NCI-H2227 (cell line): ENCODE results near the gene RAPH1.
A peak's percentile ranks its signal among the peaks of the same experiment; 100 is the strongest.
"Not testable (repeated sequence)": the region's sequence is repeated elsewhere in the genome, so short reads cannot be mapped to it uniquely, and the experiment has no call there.

Experiments used
- DNase-seq: peaks from one replicate; lab custom pipeline; 2025; ENCODE audit not compliant: unreplicated experiment; lab: John Stamatoyannopoulos, UW

The RAPH1 gene

DNA sequence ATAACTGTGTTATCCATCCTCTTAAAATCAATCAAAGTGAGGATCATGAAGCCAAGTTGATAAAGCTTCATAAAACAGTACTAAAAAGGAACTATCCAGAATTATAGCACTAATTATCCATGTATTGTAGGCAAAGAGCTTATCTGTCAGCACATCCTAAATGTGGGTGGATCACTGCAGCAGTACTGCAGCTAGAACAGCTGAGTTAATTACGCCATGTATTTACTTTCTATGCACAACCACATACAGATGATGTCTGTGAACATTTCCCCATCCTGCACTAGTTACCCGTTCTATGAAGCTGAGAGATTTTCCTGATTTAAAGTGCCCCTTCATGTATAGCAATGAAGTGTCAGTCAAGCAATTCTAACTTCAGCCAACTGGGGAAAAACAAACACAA, 96.6 kb downstream of the RAPH1 start:
- no peak for DNase-seq

DNA sequence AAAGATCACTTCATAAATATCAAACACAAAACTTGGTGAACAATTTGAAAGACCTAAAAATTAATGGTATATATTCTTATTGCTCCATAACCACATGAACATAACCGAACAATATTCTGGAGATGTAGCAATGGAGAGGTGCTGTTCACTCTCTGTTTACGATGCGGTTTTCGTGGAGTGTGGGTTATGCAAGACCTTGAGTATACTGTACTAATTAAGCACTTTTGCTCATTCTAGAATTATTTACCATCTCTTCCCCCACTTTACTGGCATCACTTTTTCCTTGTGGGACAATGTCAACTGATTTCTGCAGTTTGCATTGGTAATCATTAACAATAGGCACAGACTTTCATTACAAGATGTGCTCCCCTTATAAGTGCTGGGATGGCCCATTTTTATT, 97.6 kb downstream of the RAPH1 start:
- no peak for DNase-seq

DNA sequence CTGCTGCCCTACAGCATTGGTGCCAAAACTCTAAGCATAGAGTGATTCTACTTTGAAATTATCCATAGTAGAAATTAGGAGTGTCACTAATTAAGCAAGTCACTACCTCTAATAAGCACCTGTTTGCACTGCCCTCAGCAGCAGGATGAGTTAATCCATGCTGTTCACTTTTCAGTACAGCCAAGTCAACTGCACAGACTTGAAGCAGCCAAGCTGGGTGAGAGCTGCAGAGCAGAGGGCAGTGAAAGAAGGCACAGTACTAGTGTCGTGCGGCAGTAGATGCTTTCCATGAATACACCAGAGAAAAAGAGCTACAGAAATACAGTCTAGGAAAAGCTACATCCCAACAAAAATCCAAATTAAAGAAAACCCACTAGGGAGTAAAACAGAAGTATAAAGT, 98.6 kb downstream of the RAPH1 start:
- no peak for DNase-seq

DNA sequence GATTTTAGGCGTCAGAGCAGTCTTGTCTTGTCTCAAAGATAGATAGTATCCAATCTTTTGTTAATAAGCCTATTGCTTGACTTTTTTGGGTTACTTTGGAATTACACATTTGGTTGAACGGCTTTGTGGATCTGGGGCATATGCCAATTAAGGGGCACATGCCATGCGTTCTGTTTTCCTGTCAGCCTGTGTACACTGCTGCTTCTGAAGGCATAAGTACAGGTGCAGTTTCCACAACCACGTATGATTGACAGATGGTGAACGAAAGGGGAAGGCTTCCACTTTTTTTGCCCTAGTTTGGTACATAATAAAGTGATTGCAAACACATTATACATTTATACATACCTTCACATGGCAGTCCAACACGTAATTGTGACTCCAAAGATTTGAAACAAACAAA, 102.3 kb downstream of the RAPH1 start:
- DNase-seq = no peak

DNA sequence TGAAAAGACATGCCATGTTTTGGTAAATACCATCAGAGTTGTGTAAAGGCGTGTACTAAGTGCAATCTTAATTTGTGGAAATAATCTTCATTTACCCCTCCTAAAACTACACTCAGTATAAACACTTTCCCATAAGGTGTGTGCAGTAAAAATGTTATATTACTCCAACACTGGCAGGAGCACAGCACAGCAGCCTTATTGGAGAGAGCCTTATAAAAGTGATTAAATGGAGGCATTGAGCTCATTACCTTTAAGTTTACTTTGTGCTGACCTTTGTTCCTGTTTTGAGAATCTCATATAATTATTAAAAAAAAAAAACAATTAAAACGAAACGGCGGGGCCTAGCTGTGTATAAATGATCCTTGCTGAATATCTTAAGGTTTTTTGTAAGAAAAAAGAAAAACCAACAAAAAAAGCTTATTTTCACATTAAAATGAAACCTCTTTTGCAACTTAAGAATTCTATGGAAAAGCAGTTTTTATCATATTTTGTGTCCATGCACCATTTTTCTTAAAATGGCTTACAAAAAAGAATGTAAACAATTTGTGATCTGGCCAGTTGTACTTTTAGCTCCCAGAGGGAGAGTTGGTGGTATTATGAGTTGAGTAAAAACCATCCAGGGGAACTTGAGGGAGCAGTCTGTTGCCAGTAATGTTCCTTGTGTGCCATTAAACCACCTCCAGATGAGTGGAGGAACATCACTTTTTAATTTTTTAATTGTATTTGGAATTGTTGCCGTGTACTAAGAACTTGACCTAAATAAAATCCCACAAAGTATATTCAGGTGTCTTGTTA, 103.5 kb downstream of the RAPH1 start:
- no peak for DNase-seq

DNA sequence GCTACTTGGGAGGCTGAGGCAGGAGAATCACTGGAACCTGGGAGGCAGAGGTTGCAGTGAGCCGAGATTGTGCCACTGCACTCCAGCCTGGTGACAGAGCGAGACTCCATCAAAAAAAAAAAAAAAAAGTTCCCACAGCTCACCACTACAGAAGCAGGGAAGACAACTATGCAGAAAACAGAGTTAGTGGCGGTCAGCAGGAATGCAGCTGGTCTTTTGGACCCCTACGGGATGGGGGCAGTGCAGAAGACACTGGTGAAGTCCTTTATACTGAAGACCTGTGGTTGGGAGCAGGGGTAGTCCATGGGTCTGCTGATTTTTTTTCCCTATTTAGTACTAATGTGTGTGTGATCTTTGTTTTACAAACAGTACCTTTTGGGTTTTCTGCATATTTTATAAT, 105.5 kb downstream of the RAPH1 start:
- not testable (repeated sequence) for DNase-seq

DNA sequence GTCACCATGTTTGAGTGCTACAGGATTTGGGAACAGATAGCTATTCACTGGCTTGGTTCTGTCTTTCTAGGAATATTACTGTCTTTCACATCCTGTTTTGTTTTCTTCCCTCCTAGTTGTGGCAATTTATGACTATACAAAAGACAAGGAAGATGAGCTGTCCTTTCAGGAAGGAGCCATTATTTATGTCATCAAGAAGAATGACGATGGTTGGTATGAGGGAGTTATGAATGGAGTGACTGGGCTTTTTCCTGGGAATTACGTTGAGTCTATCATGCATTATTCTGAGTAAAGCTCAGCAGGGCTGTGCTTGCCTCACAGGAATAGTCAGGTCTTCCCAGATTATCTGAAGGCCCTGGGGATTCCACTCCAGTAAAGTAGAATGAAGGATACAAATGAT, 108.0 kb downstream of the RAPH1 start:
- DNase-seq = no peak

DNA sequence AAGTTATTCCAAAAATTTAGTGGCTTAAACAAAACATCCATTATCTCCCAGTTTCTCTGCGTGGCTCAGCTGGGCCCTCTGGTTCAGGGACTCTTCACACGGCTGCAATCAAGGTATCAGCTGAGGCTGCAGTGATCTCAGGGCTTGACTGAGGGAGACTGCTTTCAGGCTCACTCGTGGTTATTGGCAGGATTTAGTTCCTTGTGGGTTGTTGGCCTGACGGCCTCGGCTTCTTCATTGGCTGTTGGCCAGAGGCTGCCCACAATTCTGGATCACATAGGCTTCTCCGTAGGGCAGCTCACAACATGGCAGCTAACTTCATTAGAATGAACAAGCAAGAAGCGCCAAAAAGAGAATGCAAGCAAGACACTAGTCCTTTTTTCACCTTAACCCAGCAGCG, 116.8 kb downstream of the RAPH1 start:
- DNase-seq = no peak

DNA sequence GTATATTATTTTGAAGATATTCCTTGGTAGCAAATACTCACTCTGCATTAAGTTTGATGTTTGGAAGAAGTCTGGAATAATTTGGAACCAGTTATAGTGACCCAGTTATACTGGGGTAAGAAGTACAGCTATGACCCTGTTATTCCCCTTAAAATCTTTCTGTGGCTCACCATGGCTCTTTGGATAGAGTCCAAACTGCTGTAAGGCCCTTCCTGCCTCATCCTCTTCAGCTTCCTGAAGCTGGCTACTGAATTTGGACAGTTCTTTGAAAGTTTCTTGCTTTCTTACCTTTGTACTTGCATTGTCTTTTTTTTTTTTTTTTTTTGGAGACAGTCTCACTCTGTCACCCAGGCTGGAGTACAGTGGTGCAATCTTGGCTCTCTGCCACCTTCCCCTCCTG, 121.3 kb downstream of the RAPH1 start:
- DNase-seq = no peak

DNA sequence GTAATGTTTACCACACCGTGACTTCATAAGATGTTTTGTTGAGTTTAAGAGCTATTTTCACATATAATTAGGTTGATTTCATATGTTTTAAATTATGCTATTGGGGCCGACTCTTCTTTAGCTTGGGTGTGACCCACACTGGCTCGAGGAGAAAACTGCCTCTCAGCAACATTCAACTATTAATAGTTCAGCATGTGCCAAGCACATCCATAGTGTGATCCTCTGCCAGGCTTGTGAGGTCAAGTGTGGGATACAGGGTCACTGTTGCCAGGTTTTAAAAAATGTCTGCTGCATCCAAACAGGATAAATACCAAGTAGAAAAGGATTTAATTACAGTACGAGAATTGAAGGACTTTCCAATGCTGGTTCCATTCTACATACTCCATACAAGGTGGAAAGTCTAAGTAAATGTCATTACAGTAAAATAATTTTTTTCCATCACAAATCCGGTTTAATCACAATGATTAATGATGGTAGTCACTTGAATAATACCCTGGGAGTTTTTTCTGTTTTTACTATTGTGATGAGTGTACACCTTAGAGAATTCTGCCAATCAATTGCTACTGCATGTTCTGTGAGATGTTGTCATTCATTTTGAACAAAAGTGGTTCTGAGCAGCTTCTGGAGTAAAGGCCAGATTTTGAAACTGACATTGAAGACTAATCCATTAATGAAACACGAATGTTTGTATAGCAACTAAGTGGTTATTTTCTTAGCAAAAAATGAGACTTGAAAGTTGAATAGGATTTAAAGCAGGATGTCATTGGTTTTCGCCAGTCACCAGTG, 122.4 kb downstream of the RAPH1 start:
- DNase-seq = no peak

DNA sequence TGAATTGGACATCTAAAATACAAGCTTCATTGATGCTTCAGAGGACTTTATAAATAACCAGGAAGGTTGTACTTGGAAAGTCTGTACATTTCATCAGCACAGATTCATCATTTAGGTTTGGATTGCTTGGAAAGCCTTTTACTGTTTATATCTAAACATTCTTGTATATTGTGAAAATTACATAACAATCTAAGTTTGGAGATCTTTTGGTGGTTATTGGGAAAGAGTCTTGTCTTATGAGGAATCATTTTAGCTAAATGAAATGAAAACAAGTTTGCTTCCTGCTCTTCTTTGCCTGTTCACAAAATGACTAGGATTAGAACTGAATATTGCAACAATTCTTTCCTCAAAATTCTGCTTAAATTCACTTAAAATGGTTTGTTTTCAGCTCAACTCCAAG, 127.6 kb downstream of the RAPH1 start:
- no peak for DNase-seq

DNA sequence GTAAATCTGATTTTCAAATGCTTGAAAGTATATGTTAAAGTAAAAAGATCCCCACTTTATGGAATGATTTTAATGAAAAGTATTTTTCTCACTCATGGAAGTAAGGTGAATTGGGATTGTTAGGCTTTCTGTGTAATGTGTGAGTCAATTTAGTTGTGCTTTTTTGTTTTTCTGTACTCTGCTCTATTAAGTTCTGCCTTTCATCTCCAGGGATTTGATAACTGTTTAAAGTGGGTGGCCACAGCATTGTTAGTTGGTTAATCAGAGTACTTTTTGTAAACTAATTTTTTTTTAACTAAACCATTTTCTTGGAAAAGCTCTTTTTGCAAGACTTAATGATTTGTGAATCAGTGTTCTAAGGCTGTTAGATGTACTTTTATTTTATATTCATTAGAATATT, 130.1 kb downstream of the RAPH1 start:
- no peak for DNase-seq

DNA sequence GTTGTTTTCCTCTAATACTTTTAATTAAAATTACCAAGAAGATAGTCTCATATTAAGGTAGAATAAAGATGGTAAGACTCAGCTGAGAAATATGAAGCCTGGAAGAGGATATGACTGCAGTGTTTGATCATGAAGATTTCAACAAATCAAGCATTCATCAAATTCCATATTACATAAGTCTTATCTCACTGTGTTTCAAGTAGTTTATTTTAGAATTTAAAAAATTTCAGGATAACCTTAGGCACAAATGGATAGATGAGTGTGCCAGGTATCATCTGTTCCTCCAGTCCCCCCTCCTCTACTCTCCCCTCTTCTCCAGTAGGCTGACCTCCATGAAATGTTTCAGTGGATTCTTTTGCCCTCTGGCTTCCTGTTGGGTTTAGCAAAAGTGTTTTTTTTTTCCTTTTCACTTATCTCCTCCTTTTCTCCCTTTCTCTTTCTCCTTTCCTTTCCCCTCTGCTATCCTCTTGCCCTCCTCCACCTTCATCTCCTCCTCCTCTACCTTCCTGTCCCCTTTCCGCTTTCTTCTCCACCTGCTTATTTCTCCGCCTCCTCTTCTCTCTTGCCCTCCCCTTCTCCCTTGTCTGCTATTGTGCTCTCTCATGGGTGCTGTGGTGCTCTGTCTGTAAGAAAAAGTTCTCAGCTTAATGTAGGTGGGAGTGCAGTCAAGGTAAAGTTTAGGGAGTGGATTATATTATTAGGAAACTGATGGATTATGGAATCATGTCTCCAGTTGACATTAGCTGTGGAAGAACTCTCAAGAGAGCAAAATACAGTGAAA, 134.1 kb downstream of the RAPH1 start:
- DNase-seq = no peak

DNA sequence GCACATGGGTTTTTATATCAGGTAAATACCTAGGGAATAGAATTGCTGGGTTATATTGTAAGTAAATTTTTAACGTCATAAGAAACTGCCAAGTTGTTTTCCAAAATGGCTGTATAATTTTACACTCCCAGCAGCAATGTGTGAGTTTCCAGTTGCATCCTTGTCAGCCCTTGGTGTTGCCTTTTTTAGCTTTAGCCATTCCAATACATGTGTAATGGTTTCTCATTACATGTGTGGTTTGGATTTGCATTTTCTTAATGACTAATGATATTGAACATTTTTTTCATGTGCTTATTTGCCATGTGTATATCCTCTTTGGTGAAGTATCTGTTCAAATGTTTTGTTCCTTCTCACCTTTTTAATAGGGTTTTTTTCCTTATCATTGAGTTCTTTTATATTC, 136.1 kb downstream of the RAPH1 start:
- no peak for DNase-seq

DNA sequence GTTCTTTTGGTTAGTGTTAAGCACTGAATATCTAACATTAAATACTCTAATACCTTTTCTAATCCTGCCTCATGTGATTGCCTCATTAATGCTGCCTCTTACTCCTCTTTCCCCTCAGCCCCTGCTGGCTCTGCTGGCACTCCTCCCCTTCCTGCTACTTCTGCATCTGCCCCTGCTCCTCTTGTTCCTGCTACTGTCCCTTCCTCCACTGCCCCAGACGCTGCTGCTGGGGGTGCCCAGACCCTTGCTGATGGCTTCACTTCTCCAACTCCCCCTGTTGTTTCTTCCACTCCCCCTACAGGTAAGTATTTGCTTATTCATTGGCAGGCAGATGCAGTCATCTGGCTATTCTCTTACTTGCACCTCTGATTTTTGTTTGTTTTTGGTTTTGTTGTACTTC, 138.4 kb downstream of the RAPH1 start:
- DNase-seq = no peak

DNA sequence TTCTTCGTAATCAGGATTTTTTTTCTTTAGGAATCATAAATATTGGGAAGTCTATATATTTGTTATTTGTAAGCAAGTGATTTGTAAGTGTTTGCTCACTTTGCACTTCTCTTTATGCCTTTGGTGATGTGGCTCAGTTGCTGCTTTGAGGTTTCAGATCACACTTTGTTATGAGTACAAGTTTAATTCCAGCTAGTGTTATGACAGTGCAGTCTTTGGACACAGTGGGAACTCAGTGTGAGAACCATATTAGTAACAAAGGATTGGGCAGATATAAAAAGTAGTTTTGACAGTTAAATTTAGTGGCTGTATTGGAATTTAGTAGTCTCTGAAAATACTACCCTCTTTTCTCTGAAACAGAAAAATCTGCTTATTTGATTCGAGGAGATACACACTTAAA, 139.2 kb downstream of the RAPH1 start:
- DNase-seq = no peak

DNA sequence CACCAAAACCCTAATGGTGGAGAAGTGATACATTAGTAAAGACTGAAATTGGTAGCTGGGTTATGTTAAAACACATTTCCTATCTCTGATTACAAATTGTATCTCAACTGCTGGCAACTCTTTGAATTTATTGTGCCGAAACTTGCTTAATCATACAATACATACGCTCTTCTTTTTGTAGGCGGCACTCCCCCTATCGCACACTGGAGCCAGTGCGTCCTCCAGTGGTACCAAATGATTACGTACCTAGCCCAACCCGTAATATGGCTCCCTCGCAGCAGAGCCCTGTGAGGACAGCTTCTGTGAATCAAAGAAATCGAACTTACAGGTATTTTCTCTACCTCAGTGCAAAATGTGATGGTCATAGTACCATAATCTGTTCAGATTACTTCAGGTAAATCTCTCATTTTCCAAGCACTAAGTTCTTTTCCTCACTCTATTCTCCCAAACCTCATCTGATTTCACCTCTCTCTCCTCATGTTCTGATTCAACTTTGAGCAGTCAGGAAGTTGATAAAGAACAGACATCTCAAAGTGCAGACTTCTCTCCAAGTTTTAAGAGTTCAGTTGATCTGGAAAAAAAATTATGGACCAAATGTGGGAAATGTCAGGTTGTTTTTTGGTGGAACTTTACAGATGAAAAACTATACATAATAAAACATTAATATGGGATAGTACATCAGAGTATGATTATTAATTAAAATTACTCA, 140.4 kb downstream of the RAPH1 start:
- peak; percentile 25 for DNase-seq

DNA sequence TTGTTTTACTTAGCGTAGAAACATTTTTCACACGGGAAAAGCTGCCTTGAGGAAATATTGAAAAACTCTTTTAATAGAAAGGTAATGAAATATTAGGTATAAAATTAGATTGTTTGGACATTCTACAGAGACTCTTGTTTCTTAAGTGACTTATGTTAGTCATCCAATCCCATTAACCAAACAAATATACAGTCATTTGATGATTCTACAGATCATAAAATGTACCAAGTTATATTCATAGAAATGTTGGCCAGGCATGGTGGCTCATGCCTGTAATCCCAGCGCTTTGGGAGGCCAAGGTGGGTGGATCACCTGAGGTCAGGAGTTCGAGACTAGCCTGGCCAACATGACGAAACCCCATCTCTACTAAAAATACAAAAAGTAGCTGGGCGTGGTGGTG, 146.9 kb downstream of the RAPH1 start:
- DNase-seq = not testable (repeated sequence)

DNA sequence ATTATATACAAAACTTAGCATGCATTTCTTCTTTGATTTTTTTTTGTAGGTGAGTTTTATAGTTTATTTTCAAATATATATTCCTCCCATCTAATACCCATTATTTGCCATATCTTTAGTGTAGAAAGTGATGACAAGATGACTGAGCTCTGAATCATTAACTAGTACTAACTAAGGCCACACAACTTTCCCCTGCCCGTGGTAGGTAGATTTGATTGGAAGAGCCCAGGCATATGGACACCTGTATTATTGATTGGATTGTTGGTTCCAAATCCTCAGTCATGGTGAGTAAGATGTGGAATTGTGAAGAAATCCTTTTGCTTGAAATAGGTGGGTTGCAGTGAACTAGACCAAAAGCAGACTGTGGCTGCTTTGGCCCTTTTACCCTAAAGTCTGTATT, 152.1 kb downstream of the RAPH1 start:
- no peak for DNase-seq

DNA sequence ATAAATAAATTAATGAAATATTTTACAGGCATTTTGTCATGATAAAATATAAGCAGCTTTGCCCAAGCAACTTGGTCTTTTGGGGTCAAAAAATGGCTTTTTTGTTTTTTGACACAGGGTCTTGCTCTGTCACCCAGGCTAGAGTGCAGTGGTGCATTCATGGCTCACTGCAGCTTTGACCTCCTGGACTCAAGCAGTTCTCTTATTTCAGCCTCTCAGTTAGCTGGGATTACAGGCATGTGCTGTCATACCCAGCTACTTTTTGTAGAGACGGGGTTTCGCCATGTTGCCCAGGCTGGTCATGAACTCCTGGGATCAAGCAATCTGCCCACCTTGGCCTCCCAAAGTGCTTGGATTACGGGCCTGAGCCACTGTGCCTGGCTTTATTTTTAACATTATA, 155.9 kb downstream of the RAPH1 start:
- no peak for DNase-seq

DNA sequence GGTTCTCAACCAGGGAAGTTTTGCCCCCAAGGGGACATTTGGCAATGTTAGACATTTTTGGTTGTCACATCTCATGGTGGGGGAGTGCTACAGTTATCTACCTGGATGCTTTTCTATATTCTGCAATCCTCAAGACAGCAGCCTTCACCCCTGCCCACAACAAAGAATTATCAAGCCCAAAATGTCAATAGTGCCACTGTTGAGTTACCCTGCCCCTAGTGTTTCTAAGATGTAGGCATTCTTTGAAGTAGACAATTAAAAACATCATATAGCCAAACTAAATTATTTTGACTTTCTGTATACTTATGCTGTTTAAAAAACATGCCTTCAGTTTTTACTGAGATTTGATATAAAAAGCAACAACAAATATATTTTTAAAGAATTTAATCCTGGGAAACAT, 158.9 kb downstream of the RAPH1 start:
- DNase-seq = no peak
